GM12878 (cell line): ENCODE data around the gene ZNF804B. TPM values are rescaled to one million over a fixed set of nuclear protein-coding genes. Genes with fewer than 3 reads are reported as not detected.

ENCODE experiments used
- ATAC-seq: fragments of 200-7000 bp; cut with Tn5 transposase; 3 replicates; pipeline ENCODE4 v1.9.1; 2020; ENCODE audit warnings: mild to moderate bottlenecking, moderate library complexity
- BruUV-seq: library from RNA; stranded (reverse); fragments of 400-500 nt; replicated peaks from 2 replicates; lab custom pipeline; 2021; lab: Mats Ljungman, UMichigan
- CTCF ChIA-PET: fragments of 300-600 bp; sonication (Branson Sonifier 250); formaldehyde crosslinking; extraction: SDS; loops from one replicate; lab custom pipeline; 2021; ENCODE audit warnings: inconsistent platforms; lab: Yijun Ruan, JAX
- POLR2A ChIA-PET: fragments of 350-600 bp; formaldehyde crosslinking; extraction: SDS; loops from one replicate; lab custom pipeline; 2021; ENCODE audit warnings: inconsistent platforms; lab: Charles Lee
- RAD21 ChIA-PET: fragments of 300-600 bp; sonication (Branson Sonifier 250); formaldehyde crosslinking; loops from one replicate; lab custom pipeline; 2023; ENCODE audit warnings: antibody characterized with exemption; ENCODE audit not compliant: unreplicated experiment; lab: Charles Lee
- SMC1A ChIA-PET: fragments of 300-600 bp; sonication (Branson Sonifier 250); formaldehyde crosslinking; loops from one replicate; lab custom pipeline; 2023; ENCODE audit not compliant: unreplicated experiment, uncharacterized antibody; lab: Charles Lee
- DNase-seq: peaks from one replicate; pipeline ENCODE4 v3.0.0-alpha.2; 2011; ENCODE audit warnings: low read depth, low spot score
- FAIRE-seq: peaks from 3 replicates; lab custom pipeline; 2011; peaks lifted over from hg19 to GRCh38; lab: Jason Lieb, UNC
- H2AFZ ChIP-seq: 2 replicates; pipeline ENCODE4 v1.6.0; 2011; ENCODE audit warnings: low read depth, low read length, control low read depth; ENCODE audit not compliant: control insufficient read depth
- H3K27ac ChIP-seq: 2 replicates; pipeline ENCODE4 v1.5.1; 2011; ENCODE audit warnings: control low read depth; ENCODE audit not compliant: control insufficient read depth, insufficient read depth
- H3K27me3 ChIP-seq, 2 experiments: replicated peaks in 1 of 2; 2 replicates each; pipeline versions ENCODE4 v1.6.0 to v1.6.1; 2011; ENCODE audit warnings: low read length in 1 of 2; ENCODE audit not compliant: control insufficient read depth in 2 of 2, insufficient read depth in 2 of 2
- H3K36me3 ChIP-seq, 2 experiments: 2 replicates each; pipeline ENCODE4 v1.5.1; 2011; ENCODE audit warnings: low read length in 1 of 2; ENCODE audit not compliant: control insufficient read depth in 2 of 2, insufficient read depth in 2 of 2
- H3K4me1 ChIP-seq: 2 replicates; pipeline ENCODE4 v1.6.1; 2011; ENCODE audit warnings: mild to moderate bottlenecking, low read length, moderate library complexity, mixed read lengths; ENCODE audit not compliant: control insufficient read depth, insufficient read depth
- H3K4me2 ChIP-seq: 2 replicates; pipeline ENCODE4 v1.6.0; 2011; ENCODE audit warnings: control low read depth; ENCODE audit not compliant: control insufficient read depth, insufficient read depth
- H3K4me3 ChIP-seq: fragments of 200-600 bp; sonication (generic); 2 replicates; pipeline ENCODE4 v1.5.1; 2016
- H3K79me2 ChIP-seq: 2 replicates; pipeline ENCODE4 v1.6.0; 2011; ENCODE audit warnings: low read length; ENCODE audit not compliant: control insufficient read depth, insufficient read depth
- H3K9ac ChIP-seq: 2 replicates; pipeline ENCODE4 v1.8.0; 2011; ENCODE audit warnings: low read length, control low read depth, mixed read lengths; ENCODE audit not compliant: control insufficient read depth, insufficient read depth
- H3K9me3 ChIP-seq: replicated peaks from 3 replicates; pipeline ENCODE4 v1.5.1; 2011; ENCODE audit warnings: mild to moderate bottlenecking, low read length; ENCODE audit not compliant: control insufficient read depth, insufficient read depth
- H4K20me1 ChIP-seq: 2 replicates; pipeline ENCODE4 v1.6.0; 2011; ENCODE audit not compliant: control insufficient read depth, insufficient read depth
- EZH2 ChIP-seq: IDR thresholded peaks from 2 replicates; pipeline ENCODE4 v1.6.1; 2012; ENCODE audit warnings: low read depth, mild to moderate bottlenecking, control low read depth, inconsistent platforms, low read length, borderline replicate concordance; ENCODE audit not compliant: control insufficient read depth
- HDAC2 ChIP-seq: fragments of 200-600 bp; sonication (generic); IDR thresholded peaks from 2 replicates; pipeline ENCODE4 v1.6.1; 2017
- JUND ChIP-seq: IDR thresholded peaks from 2 replicates; pipeline ENCODE4 v1.6.1; 2012; ENCODE audit warnings: low read depth, mild to moderate bottlenecking, low read length, improper control_type of control experiment, moderate library complexity
- MYB ChIP-seq: fragments of 150-350 bp; IDR thresholded peaks from 2 replicates; pipeline ENCODE4 v1.6.1; 2014; ENCODE audit warnings: mild to moderate bottlenecking, low read depth, low read length, borderline replicate concordance
- NFIC ChIP-seq: IDR thresholded peaks from 2 replicates; pipeline ENCODE4 v1.6.1; 2012; ENCODE audit warnings: low read depth, mild to moderate bottlenecking, inconsistent platforms, low read length, moderate library complexity
- SMAD1 ChIP-seq: fragments of 450-650 bp; IDR thresholded peaks from 2 replicates; pipeline ENCODE4 v1.6.1; 2018; ENCODE audit warnings: mild to moderate bottlenecking, low read depth; ENCODE audit not compliant: partially characterized antibody
- SPI1 ChIP-seq: IDR thresholded peaks from 2 replicates; pipeline ENCODE4 v1.6.1; 2011; ENCODE audit warnings: low read depth, mild to moderate bottlenecking, low read length, moderate library complexity, borderline replicate concordance; ENCODE audit not compliant: insufficient read depth
- ZNF384 ChIP-seq: IDR thresholded peaks from 2 replicates; pipeline ENCODE4 v1.6.1; 2012; ENCODE audit warnings: low read depth, mild to moderate bottlenecking, low read length, improper control_type of control experiment, borderline replicate concordance
- in situ Hi-C: fragments of 300-500 bp; cut with MboI; formaldehyde crosslinking; loops from 9 replicates; pipeline ENCODE4 v1.14.3; 2018; ENCODE audit warnings: mixed read lengths
- intact Hi-C: fragments of 100-400 bp; cut with micrococcal nuclease; formaldehyde crosslinking; loops from one replicate; pipeline ENCODE4 v1.14.2; 2022; ENCODE audit not compliant: unreplicated experiment
- polyA plus RNA-seq, 11 experiments: library from polyadenylated mRNA; depleted of rRNA in 4 of 11; unstranded in 6 of 11; stranded (reverse) in 5 of 11; fragments of >200 nt; fragmentation: Nextera tagmentation in 4 of 11; fragmentation: Illumina TruSeq in 1 of 11; extraction: Ambion mirVana in 4 of 11; extraction: Trizol in 1 of 11; gene quantifications; 1 replicate in 1 of 11; 2 replicates in 10 of 11; pipeline versions ENCODE4 v1.2.1 to v1.2.3, GENCODE V29; 2011 to 2016; ENCODE audit warnings: inconsistent platforms in 2 of 11, missing spikeins in 2 of 11, low read depth in 1 of 11
- total RNA-seq, 4 experiments: library from RNA; depleted of rRNA in 3 of 4; stranded (reverse); fragments of >200 nt in 3 of 4; fragmentation: Illumina TruSeq in 1 of 4; extraction: Trizol in 1 of 4; gene quantifications; 2 replicates each; pipeline versions ENCODE4 v1.2.1 to v1.2.3, GENCODE V29; 2013 to 2021
- TF ChIP-seq, protein P1 (sequence below): IDR thresholded peaks from 2 replicates; pipeline ENCODE4 v1.6.1; 2011; ENCODE audit warnings: low read depth, mild to moderate bottlenecking, low read length, moderate library complexity, borderline replicate concordance; ENCODE audit errors: extremely low read depth
- TF ChIP-seq, protein P2 (sequence below): fragments of 450-650 bp; conservative IDR thresholded peaks from 2 replicates; pipeline ENCODE4 v1.6.1; 2017; ENCODE audit warnings: mild to moderate bottlenecking, moderate library complexity

The ZNF804B gene
- total and polyA plus RNA-seq, 10 of the 15 experiments (the other 5 are each of a cell fraction or from before 2014, with no cell fraction given), result not detected

DNA sequence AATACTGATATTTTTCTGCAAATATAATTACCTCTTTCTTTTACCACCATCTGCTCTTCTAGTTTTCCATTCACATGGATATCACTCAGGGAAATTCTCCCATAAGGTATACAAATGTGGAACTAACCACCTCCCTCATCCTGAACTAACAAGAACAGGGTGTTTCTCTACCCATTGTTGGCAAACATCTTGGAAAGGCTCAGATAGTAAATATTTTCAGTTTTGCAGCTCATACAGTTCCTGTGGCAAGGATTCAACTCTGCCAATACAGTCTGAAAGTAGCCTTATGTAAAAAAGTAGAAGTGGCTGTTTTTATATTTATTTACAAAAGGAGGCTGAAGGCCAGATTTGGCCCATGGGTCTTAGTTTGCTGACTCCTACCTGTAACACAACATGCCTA, 549.0 kb downstream of the ZNF804B start:
- H3K4me3 ChIP-seq, result no peak overlapping the region
- H3K9me3 ChIP-seq, result no peaks in the 10 kb centered on the region
- TF ChIP-seq JUND (no peak), NFIC (no peak), MYB (no peak), ZNF384 (no peak), SMAD1 (no peak), HDAC2 (no peak), EZH2 (no peak), SPI1 (no peak)
- TF ChIP-seq, protein P1, sequence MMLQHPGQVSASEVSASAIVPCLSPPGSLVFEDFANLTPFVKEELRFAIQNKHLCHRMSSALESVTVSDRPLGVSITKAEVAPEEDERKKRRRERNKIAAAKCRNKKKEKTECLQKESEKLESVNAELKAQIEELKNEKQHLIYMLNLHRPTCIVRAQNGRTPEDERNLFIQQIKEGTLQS, result no peak
- TF ChIP-seq, protein P2, sequence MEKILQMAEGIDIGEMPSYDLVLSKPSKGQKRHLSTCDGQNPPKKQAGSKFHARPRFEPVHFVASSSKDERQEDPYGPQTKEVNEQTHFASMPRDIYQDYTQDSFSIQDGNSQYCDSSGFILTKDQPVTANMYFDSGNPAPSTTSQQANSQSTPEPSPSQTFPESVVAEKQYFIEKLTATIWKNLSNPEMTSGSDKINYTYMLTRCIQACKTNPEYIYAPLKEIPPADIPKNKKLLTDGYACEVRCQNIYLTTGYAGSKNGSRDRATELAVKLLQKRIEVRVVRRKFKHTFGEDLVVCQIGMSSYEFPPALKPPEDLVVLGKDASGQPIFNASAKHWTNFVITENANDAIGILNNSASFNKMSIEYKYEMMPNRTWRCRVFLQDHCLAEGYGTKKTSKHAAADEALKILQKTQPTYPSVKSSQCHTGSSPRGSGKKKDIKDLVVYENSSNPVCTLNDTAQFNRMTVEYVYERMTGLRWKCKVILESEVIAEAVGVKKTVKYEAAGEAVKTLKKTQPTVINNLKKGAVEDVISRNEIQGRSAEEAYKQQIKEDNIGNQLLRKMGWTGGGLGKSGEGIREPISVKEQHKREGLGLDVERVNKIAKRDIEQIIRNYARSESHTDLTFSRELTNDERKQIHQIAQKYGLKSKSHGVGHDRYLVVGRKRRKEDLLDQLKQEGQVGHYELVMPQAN, result no peak
- no peak for FAIRE-seq
- H3K36me3 ChIP-seq, result no peaks in the 10 kb centered on the region
- no peak overlapping the region for H3K27ac ChIP-seq
- DNase-seq, result no peak
- H4K20me1 ChIP-seq, result no peaks in the 10 kb centered on the region
- CTCF ChIA-PET, result no interaction called here
- intact Hi-C loops (no loop called here), in situ Hi-C loops (no loop called here)
- POLR2A ChIA-PET, result no interaction called here
- no peaks in the 10 kb centered on the region for H3K27me3 ChIP-seq
- no peak overlapping the region for H2AFZ ChIP-seq
- H3K79me2 ChIP-seq, result no peaks in the 10 kb centered on the region
- BruUV-seq, result no TSS peak
- SMC1A ChIA-PET, result no interaction called here
- RAD21 ChIA-PET, result no interaction called here
- H3K4me1 ChIP-seq, result no peaks in the 10 kb centered on the region
- no peak for ATAC-seq
- H3K4me2 ChIP-seq, result no peak overlapping the region
- no peak overlapping the region for H3K9ac ChIP-seq
